Heart left ventricle (tissue), 13 donors: ENCODE data around the gene ARHGAP36.

Experiments used
- CTCF ChIP-seq, 12 donors: fragments of 200-600 bp; sonication (generic) in 4 of 12; IDR thresholded peaks; one replicate each; pipeline versions ENCODE4 v1.5.0 to v1.8.0; 2018 to 2022; ENCODE audit warnings: antibody characterized with exemption in 12 of 12, mild to moderate bottlenecking in 5 of 12
- POLR2A ChIP-seq, 2 donors: fragments of 450-650 bp; IDR thresholded peaks; one replicate each; pipeline ENCODE4 v1.6.1; 2017; ENCODE audit warnings: antibody characterized with exemption in 2 of 2, mild to moderate bottlenecking in 2 of 2, moderate library complexity in 2 of 2
- donor health status: ischemic (EF 13 %, LVEDD 7.1; RV severe dilation, severe dysfunction).
- donor health status: DM: no; HTN: yes; CAD: no.
- donor health status: DM: no; HTN: no; CAD: no.
- donor health status: ischemic (EF 25% LVEDD 6.9; RV normal size, moderate dysfunction).
- donor health status: ischemic (EF 25% LVEDD 5.7; RV mildly dilated, moderate dysfunction).
- donor health status: ischemic (EF 35%, LVEDD 5.7; RV mildly dilated, moderate dysfunction).
- donor health status: nonischemic (EF 11% LVEDD 7.7; RV severe dilation, severe dysfunction).
- donor health status: DM: yes; HTN: yes; CAD: no.
- donor health status: PGD.
- donor health status: ischemic (EF 29% LVEDD 5.4; RV normal size, mild dysfunction).
- donor health status: nonischemic (EF 23%, LVEDD 6.1; RV moderate dilation, normal function).

GRCh38 chrX:131084145-131084544 lies 26.0 kb downstream of the ARHGAP36 start:
- TF ChIP-seq CTCF (IDR thresholded peaks at IDR 0.05) (no peak), POLR2A (IDR thresholded peaks at IDR 0.05) (no peak)
